ENCODE measurements around the gene STK32B.

Gene STK32B

DNA sequence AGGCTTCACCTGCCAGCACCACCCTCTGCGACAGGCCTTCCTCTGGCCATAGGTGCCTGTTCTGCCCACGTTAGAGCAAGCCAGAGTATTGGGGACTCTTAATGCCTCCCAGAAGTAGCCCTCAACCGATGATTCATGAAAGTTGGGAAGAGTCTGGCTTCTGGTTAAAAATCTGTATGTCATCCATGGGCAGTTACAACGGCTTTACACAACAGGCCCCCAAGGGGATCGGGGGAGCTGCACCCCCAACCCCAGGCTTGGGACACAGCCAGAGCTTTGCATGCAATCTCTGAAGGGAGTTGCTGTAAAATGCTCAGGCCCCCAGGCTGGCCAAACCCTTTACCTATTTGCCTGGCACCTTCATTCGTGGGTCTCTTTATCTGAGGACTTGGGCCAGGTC, 26.6 kb upstream of the STK32B start:
- no peak for TF ChIP-seq CTCF (IDR thresholded peaks at IDR 0.05)
- no peaks in the 10 kb centered on the region for H3K4me1 ChIP-seq (ENCODE audit: control insufficient read depth in 1 of 2, insufficient read depth in 1 of 2, low read depth in 1 of 2, low read length in 1 of 2)
- H3K27ac ChIP-seq: no peak overlapping the region
- peaks cover 8% of the 10 kb centered on the region for H3K27me3 ChIP-seq
- no peak overlapping the region for H3K4me3 ChIP-seq (ENCODE audit: low read depth in 1 of 2, low read length in 1 of 2)
- H3K9me3 ChIP-seq: no peaks in the 10 kb centered on the region
- no peaks in the 10 kb centered on the region for H3K36me3 ChIP-seq

GRCh38 chr4:5026371-5026770, 24.9 kb upstream of the STK32B start:
- Histone ChIP-seq H3K4me1 (ENCODE audit: control insufficient read depth in 1 of 2, insufficient read depth in 1 of 2, low read depth in 1 of 2, low read length in 1 of 2) (no peaks in the 10 kb centered on the region), H3K36me3 (no peaks in the 10 kb centered on the region), H3K27me3 (no peaks in the 10 kb centered on the region), H3K9me3 (no peaks in the 10 kb centered on the region), H3K27ac (no peak overlapping the region), H3K4me3 (ENCODE audit: low read depth in 1 of 2, low read length in 1 of 2) (no peak overlapping the region)
- no peak for TF ChIP-seq CTCF (IDR thresholded peaks at IDR 0.05)

- H3K9me3 ChIP-seq: no peaks in the 10 kb centered on the region
- H3K36me3 ChIP-seq: no peaks in the 10 kb centered on the region
- no peak for TF ChIP-seq CTCF (IDR thresholded peaks at IDR 0.05)
- H3K27ac ChIP-seq: no peak overlapping the region
- no peak overlapping the region for H3K4me3 ChIP-seq (ENCODE audit: low read depth in 1 of 2, low read length in 1 of 2)
- no peaks in the 10 kb centered on the region for H3K27me3 ChIP-seq
- no peaks in the 10 kb centered on the region for H3K4me1 ChIP-seq (ENCODE audit: control insufficient read depth in 1 of 2, insufficient read depth in 1 of 2, low read depth in 1 of 2, low read length in 1 of 2)
Observed at GRCh38 chr4:5027346-5027745, 23.9 kb upstream of the STK32B start.

- Histone ChIP-seq H3K27me3 (no peaks in the 10 kb centered on the region), H3K27ac (no peak overlapping the region), H3K36me3 (no peaks in the 10 kb centered on the region), H3K4me3 (ENCODE audit: low read depth in 1 of 2, low read length in 1 of 2) (no peak overlapping the region), H3K4me1 (ENCODE audit: control insufficient read depth in 1 of 2, insufficient read depth in 1 of 2, low read depth in 1 of 2, low read length in 1 of 2) (peaks cover 8 to 10% of the 10 kb centered on the region in 2 experiments), H3K9me3 (no peaks in the 10 kb centered on the region)
- TF ChIP-seq CTCF (IDR thresholded peaks at IDR 0.05): no peak
Observed at GRCh38 chr4:5028480-5028879, 22.8 kb upstream of the STK32B start.

- Histone ChIP-seq H3K4me3 (ENCODE audit: low read depth in 1 of 2, low read length in 1 of 2) (no peak overlapping the region), H3K9me3 (no peaks in the 10 kb centered on the region), H3K4me1 (ENCODE audit: control insufficient read depth in 1 of 2, insufficient read depth in 1 of 2, low read depth in 1 of 2, low read length in 1 of 2) (peaks cover 18 to 20% of the 10 kb centered on the region in 2 experiments), H3K27ac (no peak overlapping the region), H3K27me3 (peaks cover 2% of the 10 kb centered on the region), H3K36me3 (no peaks in the 10 kb centered on the region)
- no peak for TF ChIP-seq CTCF (IDR thresholded peaks at IDR 0.05)
Observed at GRCh38 chr4:5029447-5029846, 21.8 kb upstream of the STK32B start.

DNA sequence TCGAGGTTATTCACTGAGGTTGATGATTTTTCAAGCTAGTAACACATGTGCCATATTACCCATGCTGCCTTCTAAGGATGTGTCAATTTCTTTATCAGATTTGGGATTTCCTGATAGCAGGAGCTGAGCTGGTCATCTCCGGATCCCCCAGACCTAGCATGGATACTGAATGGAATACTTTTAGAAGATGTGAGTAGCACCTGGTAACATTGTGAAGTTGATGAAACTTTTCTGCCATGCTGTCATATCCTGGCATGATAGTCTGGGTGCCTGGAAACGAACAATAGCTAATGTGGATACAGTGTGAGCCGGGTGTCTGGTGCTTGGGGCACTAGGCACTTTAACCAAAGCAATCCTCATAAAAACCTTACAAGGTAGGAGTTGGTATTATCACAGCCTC, 21.1 kb upstream of the STK32B start:
- H3K27ac ChIP-seq: no peak overlapping the region
- H3K9me3 ChIP-seq: no peaks in the 10 kb centered on the region
- TF ChIP-seq CTCF (IDR thresholded peaks at IDR 0.05): no peak
- peaks cover 21 to 25% of the 10 kb centered on the region in 2 experiments for H3K4me1 ChIP-seq (ENCODE audit: control insufficient read depth in 1 of 2, insufficient read depth in 1 of 2, low read depth in 1 of 2, low read length in 1 of 2)
- H3K36me3 ChIP-seq: no peaks in the 10 kb centered on the region
- no peak overlapping the region for H3K4me3 ChIP-seq (ENCODE audit: low read depth in 1 of 2, low read length in 1 of 2)
- peaks cover 10% of the 10 kb centered on the region for H3K27me3 ChIP-seq

Measured in neutrophil (primary cell).